GM19438 (cell line): ENCODE data around the gene TUBG2.

Source experiments
- ATAC-seq: cut with Tn5 transposase; IDR thresholded peaks from one replicate; pipeline ENCODE4 v1.9.1; 2021; ENCODE audit warnings: low read depth; ENCODE audit not compliant: unreplicated experiment

The TUBG2 gene

DNA sequence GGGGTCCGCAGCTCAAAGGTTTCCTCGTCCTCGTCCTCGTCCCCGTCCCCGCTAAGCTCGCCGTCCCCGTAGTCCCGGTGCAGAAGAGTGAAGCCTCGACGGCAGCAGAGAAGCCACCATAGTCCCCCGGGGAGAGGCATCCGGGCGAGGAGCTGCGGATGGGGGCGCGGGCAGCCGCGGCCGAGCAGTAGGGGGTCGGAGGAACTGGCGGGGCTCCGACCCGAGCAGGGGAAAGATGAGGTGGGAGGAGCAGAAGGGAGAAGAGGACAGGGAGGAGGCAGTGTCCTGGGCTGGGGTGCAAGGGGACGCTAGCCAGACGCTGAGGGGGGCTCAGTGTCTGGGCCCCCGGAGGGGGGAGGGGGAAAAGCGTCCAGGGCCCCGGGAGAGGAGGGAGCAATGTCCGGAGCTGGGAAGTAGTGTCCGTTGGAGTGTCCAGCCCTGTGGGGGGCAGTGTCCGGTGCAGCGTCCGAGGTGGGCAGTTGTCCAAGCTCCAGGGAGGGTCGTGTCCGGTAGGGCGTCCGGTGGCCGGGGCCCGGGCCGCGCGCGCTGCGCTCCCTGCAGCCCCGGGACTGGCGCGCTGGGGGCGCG, 17.4 kb downstream of the TUBG2 start, which contains the start of gene PLEKHH3:
TSS of gene PLEKHH3 (minus strand) at position 571 of the 588 bp plus-strand sequence. CDS start at position 140, 431 bp downstream.
- ATAC-seq, result no peak

DNA sequence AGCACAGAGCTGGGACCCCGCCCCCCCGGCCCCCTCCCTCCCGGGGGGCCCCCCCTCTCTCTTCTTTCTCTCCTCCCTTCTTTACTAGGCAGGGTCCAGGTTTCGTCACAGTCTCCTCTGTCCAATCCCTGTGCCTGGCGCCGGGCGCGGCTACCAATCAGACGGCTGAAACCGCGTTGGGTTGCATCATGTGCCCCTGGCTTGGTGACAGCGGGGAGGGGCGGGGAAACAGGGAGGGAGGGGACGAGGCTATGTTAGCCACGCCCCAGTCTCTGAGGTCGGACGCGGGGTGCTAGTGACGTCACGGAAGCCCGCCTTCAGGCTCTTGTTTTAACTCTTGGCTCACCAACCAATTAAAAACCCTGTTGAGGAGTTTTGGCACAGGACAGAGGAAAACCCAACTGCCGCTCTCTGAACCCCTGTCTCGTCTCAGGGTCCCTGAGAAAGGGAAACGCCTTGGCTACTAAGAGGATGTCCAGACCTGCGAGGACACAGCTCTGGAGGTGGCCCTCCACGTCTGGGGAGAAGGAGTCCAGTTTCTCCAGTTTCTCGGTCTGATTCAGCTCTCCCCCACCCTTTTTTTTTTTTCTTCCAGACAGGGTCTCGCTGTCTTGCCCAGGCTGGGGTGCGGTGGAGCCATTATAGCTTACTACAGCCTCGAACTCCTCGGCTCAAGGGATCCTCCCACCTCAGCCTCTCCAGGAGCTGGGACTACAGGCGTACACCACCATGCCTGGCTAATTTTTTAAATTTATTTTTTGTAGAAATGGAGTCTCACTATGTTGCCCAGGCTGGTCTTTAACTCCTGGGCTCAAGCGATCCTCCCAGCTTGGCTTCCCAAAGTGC, 18.2 kb downstream of the TUBG2 start:
- peak; percentile 48 for ATAC-seq

DNA sequence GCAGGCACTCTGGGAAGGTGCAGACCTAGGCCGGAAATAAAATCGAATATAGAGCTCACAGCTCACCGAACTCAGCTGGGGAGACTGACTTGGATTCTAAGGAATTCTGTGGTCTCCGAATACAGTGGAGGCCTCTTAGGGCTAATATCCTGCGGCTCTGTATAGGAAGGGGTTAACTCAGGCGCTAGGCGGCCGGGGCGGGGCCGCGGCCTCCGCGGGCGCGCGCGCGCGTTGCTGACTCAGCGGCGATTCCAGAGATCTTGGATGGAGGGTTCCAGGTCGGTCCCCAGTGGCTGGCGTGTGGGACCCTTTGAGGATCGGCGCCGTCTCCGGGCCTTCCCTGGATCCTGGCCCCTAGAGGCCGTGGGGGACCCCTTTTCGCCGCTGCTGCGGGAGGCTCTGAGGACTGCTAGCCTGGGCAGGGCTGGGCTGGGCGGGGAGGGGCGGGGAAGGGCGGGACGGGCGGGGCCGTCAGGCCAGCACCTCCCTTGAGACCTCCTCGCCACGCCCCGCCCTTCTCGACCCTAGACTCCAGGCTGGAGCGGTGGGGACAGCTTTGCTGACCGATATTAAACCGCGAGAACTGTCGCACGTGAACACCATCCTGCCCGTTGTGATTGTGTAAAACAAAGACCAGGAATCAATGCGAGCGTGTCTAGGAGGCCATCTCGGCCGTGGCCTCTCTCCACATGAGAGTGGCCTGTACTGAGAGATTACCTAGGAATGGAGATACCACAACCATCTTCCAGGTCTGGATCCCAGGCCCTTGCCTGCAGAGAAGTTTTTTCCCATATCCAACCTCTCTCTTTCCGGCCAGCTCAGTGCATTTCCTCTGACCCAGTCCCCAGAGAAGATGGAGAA, 19.1 kb downstream of the TUBG2 start:
- no peak for ATAC-seq

DNA sequence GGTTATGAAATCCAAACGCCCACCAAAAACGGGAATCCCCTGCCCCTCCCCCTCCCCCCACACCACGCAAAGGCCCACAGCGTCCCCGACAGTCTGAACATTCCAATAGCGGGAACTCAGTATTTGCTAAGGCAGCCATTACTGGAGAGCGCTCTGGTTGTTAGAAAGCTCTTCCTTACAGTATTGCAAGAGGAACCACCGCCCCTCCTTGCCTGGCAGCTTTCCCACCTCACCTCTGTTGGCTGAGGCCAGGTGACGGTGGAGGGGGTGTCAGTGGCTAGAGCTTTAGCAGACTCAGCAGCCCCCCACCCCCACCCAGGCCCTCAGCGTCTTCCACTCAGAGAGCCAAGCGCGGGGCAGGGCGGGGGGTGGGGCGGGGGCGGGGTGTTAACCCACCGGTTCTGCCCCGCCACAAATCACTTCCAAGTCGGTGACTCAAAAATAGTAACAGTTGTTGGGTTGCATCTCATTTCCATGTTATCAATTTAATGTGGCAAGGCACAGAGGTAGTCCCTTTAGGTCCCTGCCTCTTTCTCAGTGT, 19.9 kb downstream of the TUBG2 start:
- no peak for ATAC-seq

DNA sequence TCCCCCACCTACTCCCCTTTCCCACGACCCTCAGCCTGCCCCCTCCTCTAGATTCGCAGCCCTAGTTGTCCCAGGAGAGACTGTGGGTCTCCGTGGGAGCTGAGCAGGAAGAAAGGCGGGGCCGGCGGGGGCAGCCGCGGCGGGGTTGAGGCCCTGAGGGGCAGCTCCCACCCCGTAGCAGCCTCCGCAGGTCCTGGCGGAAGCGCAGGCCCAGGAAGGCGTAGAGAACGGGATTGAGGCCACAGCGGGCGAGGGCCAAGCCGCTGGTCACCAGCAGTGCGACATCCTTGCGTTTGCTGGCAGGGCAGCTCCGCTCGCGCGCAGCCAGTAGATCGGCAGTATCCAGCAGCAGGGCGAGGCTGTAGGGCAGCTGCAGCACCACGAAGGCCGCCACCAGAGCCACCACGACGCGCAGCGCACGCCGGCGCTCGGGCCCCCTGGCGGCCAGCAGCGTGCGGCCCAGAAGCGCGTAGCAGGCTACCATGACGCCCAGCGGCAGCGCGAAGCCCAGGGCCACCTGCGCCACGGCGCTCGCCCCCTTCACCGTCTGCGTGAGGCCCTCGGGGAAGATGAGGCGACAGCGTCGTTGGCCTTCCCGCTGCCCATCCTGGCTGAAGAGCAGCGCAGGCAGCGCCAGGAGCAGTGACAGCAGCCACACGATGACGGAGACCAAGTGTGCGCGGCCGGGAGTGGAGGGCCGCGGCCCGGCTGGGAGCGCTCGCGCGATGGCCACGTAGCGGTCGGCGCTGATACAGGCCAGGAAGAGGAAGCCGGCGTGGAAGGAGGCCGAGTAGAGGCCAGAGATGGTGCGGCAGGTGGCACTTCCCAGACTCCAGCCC, 20.6 kb downstream of the TUBG2 start:
- ATAC-seq, result no peak

DNA sequence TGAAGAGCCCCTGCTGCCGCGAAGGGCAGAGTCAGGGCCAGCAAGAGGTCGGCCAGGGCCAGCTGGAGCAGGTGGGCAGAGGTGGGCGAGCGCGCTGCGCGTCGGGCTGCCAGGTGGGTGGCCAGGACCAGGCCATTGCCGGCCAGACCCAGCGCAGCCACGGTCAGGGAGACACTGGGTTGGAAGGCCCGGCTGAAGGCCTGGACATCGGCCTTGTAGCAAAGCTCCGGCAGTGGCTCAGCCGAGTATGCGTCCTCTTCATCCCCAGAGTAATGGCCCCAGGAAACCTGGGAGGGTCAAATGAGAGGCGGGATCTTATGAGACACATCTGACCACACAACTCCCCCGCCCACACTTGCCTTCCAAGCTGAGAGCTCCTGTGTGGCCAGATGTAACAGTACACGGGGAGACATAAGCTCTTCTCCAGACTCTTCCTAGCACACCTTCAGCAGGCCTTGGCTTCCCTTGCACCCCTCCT, 21.3 kb downstream of the TUBG2 start:
- ATAC-seq, result no peak

DNA sequence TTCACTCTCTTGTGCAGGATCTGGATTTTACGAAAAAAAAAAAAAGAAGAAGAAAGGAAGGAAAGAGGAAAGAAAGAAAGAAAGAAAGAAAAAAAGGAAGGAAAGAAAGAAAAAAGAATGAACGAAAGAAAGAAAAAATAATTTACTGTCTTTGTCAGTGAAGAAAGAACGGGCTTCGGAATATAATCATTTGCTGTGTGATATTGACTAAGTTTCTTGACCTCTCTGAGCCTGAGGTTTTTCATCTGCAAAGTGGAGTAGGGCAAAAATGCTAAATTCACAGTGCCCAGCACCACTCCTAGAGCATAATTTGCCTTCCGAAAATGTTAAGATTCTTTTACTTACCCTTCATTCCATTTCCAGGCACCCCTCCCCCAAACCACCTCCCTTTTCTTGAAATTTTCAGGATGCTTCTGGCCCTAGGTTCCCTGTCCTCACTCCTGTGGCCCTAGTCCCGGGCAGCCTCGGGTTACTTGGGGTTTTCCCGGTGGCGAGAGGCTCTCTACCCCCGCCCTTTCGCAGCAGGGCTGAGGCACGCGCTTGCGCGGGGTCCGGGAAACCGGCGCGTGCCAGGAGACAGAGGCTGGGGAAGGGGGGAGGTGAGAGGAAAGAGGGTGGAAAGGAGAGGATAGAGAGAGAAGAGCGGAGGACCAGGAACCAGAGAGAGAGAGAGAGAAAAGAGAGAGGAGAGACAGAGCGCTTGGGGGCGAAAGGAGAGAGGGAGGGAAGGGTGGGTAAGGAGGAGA, 23.1 kb downstream of the TUBG2 start, which contains the start of gene CNTNAP1:
TSS of gene CNTNAP1 (plus strand) at position 556 of the 746 bp plus-strand sequence. CDS start 299 bp downstream, outside the sequence.
- no peak for ATAC-seq

DNA sequence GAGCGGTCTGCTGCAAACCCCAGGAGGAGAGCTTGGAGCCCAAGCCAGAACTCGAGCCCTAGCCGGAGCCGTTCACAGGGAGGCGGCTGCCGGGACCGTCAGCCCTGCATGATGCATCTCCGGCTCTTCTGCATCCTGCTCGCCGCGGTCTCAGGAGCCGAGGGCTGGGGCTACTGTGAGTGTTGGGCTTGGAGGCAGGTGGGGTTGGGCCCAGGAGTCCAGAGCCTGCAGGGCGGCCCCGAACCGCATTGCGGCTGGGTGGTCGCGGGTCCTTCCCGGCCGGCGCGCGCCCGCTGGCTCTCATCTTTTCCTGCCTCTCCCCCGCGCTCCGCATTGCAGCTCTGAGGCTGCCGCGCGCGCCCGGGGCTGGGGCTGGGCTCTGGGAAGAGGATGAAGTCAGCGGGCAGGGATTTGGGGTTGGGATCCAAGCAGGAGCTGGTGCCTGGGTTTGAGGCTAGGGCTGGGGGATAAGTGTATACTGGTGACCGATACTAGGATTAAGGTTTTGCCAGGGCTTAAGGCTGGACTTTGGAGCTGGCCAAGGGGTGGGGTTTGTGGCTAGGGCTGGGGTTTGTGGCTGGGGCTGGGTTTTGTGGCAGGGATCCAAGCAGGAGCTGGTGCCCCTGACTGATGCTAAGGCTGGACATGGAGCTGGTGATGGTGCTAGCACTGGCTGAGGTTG, 23.8 kb downstream of the TUBG2 start:
- ATAC-seq, result no peak

DNA sequence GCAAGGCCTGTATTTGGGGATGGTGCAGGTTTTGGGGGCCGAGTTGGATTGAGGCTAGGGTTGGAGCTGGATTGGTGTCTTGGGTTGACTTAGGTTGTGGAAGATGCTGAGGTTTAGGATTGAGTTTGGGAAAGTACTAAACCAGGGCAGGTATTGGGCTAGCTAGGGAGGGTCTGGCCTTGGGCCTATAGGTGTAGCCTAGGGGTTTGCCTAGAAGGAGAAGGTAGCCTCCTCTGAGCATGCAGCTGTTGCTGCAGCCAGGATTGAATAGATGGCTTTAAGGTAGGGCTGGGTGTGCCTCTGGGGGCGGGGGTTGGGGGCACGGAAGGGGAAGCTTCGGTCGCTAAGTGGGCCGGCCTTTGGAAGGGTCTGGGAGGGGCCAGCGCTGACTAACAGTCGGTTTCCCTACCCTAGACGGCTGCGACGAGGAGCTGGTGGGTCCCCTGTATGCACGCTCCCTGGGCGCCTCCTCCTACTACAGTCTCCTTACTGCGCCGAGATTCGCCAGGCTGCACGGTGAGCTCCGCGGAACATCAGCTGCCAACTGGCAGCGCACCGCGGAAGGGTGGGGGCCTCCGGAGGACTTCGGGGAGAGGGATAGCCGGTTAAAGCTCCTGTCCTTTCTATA, 24.4 kb downstream of the TUBG2 start:
- no peak for ATAC-seq

DNA sequence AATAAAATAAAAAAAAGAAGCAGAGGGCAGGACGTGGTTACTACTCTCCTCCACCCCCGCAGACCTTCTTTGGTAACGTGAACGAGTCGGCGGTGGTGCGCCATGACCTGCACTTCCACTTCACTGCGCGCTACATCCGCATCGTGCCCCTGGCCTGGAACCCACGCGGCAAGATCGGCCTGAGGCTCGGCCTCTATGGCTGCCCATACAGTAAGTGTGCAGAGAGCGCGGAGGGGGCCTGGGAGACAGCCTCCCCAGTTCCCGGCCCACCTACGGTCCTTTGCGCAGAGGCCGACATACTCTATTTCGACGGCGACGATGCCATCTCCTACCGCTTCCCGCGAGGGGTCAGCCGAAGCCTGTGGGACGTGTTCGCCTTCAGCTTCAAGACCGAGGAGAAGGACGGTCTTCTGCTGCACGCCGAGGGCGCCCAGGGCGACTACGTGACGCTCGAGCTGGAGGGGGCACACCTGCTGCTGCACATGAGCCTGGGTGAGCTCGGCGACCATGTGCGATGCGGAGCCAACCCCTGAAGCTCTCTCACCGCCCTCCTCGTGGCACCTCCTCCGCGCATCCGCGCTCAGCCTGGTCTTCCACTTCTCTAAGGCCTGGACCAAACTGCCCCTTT, 26.0 kb downstream of the TUBG2 start:
- no peak for ATAC-seq

DNA sequence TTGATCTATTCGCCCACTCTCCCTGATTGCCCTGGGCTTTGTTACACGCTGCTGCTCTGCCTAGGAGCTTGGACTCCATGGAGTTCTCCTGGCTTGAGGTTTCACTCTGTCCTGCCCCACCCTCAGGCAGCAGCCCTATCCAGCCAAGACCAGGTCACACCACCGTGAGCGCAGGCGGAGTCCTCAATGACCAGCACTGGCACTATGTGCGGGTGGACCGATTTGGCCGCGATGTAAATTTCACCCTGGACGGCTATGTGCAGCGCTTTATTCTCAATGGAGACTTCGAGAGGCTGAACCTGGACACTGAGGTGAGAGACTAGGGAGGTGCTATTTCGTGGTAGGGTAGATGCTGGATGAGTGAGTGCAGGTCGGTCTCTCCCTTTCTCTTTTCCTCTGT, 26.7 kb downstream of the TUBG2 start:
- ATAC-seq, result no peak

DNA sequence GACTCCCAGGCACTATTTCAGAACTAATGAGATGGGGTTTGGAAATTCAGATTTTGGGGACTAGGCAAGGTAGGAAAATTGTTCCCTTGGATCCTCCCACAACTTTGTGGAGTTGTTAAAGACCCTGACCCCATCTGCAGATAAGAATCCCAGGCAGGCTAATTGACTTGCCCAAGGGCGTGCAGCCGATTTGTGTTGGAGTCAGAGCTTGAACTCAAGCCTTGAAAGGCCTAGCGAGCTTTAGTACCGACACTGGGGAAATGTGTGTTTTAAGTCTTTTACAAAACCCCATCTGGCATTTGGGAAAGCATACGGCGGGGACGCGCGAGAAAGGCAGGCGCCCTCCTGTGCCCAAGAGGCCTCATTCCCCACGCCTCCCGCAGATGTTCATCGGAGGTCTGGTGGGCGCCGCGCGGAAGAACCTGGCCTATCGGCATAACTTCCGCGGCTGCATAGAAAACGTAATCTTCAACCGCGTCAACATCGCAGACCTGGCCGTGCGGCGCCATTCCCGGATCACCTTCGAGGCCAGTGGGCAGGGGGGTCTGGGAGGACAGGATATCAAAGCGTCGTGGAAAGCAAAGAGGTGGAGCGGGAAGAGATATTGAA, 27.5 kb downstream of the TUBG2 start:
- ATAC-seq, result no peak

DNA sequence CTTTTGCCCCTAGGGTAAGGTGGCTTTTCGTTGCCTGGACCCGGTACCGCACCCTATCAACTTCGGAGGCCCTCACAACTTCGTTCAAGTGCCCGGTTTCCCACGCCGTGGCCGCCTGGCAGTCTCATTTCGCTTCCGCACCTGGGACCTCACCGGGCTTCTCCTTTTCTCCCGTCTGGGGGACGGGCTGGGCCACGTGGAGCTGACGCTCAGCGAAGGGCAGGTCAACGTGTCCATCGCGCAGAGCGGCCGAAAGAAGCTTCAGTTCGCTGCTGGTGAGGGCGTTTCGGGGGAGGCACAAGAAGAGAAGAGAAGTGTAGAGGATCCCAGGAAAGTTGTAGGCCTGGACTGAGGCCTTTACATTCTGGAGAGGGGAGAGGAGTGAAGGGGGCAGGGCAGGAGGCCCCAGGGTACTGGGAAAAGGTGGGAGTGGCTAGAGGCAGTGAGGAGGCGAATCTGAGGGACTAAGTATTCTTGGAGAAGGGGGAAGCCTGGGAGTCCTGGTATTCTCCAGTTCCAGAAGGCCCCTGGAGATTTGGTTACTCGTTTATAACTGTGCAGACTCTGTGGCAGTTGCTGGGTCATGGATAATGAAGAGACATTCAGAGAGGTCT, 28.7 kb downstream of the TUBG2 start:
- ATAC-seq, result no peak

DNA sequence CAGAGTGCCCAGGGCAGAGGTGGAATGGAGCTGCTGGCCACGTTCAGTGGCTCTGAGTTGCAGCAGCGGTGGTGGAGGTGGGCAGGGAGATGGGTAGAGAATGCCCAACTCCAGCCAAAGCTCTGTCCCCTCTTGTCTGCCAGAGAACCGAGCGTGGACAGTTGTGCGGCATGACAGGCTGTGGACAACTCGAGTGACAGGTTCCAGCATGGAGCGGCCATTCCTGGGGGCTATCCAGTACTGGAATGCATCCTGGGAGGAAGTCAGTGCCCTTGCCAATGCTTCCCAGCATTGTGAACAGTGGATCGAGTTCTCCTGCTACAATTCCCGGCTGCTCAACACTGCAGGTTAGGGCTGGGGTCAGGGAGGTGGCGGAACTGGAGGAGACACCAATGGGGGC, 31.5 kb downstream of the TUBG2 start:
- no peak for ATAC-seq

DNA sequence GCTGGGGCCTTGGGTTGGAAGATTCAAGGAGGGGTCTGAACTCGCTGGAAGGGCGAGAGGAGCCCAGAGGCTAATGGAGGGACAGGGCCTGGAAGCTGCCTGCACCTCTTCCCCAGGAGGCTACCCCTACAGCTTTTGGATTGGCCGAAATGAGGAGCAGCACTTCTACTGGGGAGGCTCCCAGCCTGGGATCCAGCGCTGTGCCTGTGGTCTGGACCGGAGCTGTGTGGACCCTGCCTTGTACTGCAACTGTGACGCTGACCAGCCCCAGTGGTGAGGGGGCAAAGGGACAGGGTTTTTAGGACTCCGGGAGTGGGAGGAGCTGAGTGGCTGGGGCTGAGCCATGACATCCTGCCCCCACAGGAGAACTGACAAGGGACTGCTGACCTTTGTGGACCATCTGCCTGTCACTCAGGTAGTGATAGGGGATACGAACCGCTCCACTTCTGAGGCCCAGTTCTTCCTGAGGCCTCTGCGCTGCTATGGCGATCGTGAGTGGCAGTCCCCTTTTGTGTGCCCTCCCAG, 32.0 kb downstream of the TUBG2 start:
- no peak for ATAC-seq

DNA sequence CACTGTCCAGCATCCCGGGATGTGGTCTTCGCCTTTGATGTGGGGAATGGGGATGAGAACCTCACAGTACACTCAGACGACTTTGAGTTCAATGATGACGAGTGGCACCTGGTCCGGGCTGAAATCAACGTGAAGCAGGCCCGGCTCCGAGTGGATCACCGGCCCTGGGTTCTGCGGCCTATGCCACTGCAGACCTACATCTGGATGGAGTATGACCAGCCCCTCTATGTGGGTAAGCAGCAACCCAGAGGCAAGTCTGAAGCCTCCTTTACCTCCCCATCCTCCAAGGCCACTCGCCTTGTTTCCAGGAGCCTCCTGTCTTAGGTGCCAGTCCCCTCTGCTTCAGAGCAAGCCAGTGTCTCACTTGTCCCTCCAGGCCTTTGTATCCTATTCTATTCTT, 33.4 kb downstream of the TUBG2 start:
- no peak for ATAC-seq

DNA sequence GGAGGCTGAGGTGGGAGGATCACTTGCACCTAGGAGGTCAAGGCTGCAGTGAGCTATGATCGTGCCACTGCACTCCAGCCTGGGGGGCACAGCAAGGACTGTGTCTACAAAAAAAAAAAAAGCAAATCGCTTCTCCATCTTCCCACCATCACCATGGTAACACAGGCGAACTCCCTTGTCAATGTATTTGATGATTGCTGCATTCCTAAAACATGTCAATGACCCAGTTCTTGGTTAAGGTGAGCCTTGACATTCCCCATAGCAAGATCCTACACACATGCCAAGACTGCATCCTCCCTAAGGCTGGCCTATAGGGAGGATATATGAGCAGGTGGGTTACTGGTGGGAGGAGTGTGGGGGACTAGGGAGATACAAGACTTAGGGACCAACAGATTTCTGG, 35.4 kb downstream of the TUBG2 start:
- no peak for ATAC-seq
